Measurements from ENCODE around the gene TOMM22.

- no peak for TF ChIP-seq CTCF (IDR thresholded peaks at IDR 0.05)
- no peak for TF ChIP-seq ATF3 (CRISPR knock-in tag; conservative IDR thresholded peaks at IDR 0.05)
- TF ChIP-seq FOXP1 (CRISPR knock-in tag; IDR thresholded peaks at IDR 0.05; ENCODE audit: borderline replicate concordance): no peak
- TF ChIP-seq CREM (CRISPR knock-in tag; IDR thresholded peaks at IDR 0.05): no peak
- TF ChIP-seq CREB1 (CRISPR knock-in tag; IDR thresholded peaks at IDR 0.05): no peak
- TF ChIP-seq SP1 (CRISPR knock-in tag; conservative IDR thresholded peaks at IDR 0.05): no peak
- TF ChIP-seq E2F1 (CRISPR knock-in tag; IDR thresholded peaks at IDR 0.05): no peak
- TF ChIP-seq AFF4 (CRISPR knock-in tag; IDR thresholded peaks at IDR 0.05; ENCODE audit: borderline replicate concordance): no peak
- no peak for TF ChIP-seq NFYB (CRISPR knock-in tag; conservative IDR thresholded peaks at IDR 0.05; ENCODE audit: low read depth)
- no peak for TF ChIP-seq USF1 (CRISPR knock-in tag; IDR thresholded peaks at IDR 0.05)
Measured at GRCh38 chr22:38697425-38698089, 15.8 kb downstream of the TOMM22 start.

Data from WTC11 (cell line).